ENCODE results near the gene CCDC180. TPM values are rescaled to one million over a fixed set of nuclear protein-coding genes. Genes with fewer than 3 reads are reported as not detected.

Gene CCDC180
- total RNA-seq, 1 donor from 2014 or later: 0.72 TPM

Other genes with a start within 250 kb of the CCDC180 start
- 9.8 TPM for gene TDRD7, start 104.4 kb downstream of the CCDC180 start, total RNA-seq
- gene TMOD1, start 194.0 kb downstream of the CCDC180 start, total RNA-seq: 0.60 TPM

Measured in esophagus mucosa (tissue), 1 donor.